Activated naive CD4-positive, alpha-beta T cell treated with anti-CD3 and anti-CD28 coated beads, Interleukin-2, amount 50 U/mL, for 72 hours (primary cell): ENCODE data around the gene SMYD3. TPM values are rescaled to one million over a fixed set of nuclear protein-coding genes. Genes with fewer than 3 reads are reported as not detected.
A peak's percentile ranks its signal among the peaks of the same experiment; 100 is the strongest.
"Not testable (repeated sequence)": the region's sequence is repeated elsewhere in the genome, so short reads cannot be mapped to it uniquely, and the experiment has no call there.

Experiments used
- ATAC-seq, 2 donors: fragments of 150-1000 bp; cut with Tn5 transposase; 2 replicates each; pipeline ENCODE4 v1.10.0; 2021; ENCODE audit warnings: mild to moderate bottlenecking in 2 of 2, moderate library complexity in 2 of 2
- DNase-seq, 2 donors: peaks; one replicate each; pipeline ENCODE4 v3.0.0; 2021 to 2022; ENCODE audit warnings: low spot score in 2 of 2
- H3K27ac Mint-ChIP-seq, 2 donors: one replicate each; pipeline ENCODE4 v1.8.0; 2022; ENCODE audit warnings: mild to moderate bottlenecking in 2 of 2, mixed read lengths in 2 of 2
- H3K36me3 Mint-ChIP-seq, 2 donors: one replicate each; pipeline ENCODE4 v1.8.0; 2022; ENCODE audit warnings: mixed read lengths in 2 of 2
- H3K9me3 Mint-ChIP-seq, 2 donors: one replicate each; pipeline ENCODE4 v1.8.0; 2022; ENCODE audit warnings: mixed read lengths in 2 of 2
- total RNA-seq, 2 donors: library from RNA; stranded (reverse); gene quantifications; one replicate each; pipeline ENCODE4 v1.2.3, GENCODE V29; 2022

SMYD3 gene
- total RNA-seq, 2 donors from 2014 or later: 18.5 to 30.1 TPM

DNA sequence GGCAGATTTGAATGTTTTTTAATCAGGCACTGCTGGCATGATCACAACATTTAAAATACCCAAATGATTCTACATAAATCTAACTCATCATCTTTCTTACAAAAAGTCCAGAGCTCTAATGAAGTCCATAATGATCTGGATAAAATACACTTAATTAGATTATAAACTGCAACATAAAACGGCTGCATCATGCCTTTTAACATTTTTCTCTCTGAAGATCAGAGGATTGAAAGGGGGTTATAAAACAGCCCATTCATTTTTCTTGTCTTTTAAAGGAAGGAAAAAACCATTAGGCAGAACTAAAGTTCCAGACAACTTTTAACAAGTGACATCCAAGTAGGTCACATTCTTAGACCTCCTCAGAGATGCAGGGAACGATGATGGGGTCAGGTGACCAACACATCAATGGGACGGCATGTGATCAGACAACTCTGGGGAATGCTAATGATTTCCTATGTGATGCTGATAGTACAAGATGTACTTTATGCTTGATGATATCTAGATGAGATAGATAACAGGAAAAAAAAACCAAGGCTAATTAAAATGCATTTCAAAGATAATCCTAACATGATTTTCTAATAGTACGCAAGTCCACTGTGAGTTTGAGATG is 455.1 kb downstream of the SMYD3 start:
- no peak for ATAC-seq
- DNase-seq: no peak
- Mint-ChIP-seq H3K27ac (no peak overlapping the region), H3K9me3 (peaks cover 0 to 7% of the 10 kb centered on the region in 2 donors), H3K36me3 (peaks cover 0 to 6% of the 10 kb centered on the region in 2 donors)

- Mint-ChIP-seq H3K27ac (no peak overlapping the region), H3K9me3 (peaks cover 0 to under 1% of the 10 kb centered on the region in 2 donors), H3K36me3 (peaks cover 0 to 6% of the 10 kb centered on the region in 2 donors)
- no peak for DNase-seq
- no peak for ATAC-seq
Measured at GRCh38 chr1:246048693-246049092, 458.4 kb downstream of the SMYD3 start.

- ATAC-seq (no peak), DNase-seq (no peak)
- H3K36me3 Mint-ChIP-seq: no peaks in the 10 kb centered on the region
- no peaks in the 10 kb centered on the region for H3K9me3 Mint-ChIP-seq
- no peak overlapping the region for H3K27ac Mint-ChIP-seq
Measured at GRCh38 chr1:246043556-246043955, 463.5 kb downstream of the SMYD3 start.

- ATAC-seq (no peak), DNase-seq (no peak)
- Mint-ChIP-seq H3K27ac (no peak overlapping the region), H3K36me3 (no peaks in the 10 kb centered on the region), H3K9me3 (no peaks in the 10 kb centered on the region)
Measured at GRCh38 chr1:246041360-246041759, 465.7 kb downstream of the SMYD3 start.

DNA sequence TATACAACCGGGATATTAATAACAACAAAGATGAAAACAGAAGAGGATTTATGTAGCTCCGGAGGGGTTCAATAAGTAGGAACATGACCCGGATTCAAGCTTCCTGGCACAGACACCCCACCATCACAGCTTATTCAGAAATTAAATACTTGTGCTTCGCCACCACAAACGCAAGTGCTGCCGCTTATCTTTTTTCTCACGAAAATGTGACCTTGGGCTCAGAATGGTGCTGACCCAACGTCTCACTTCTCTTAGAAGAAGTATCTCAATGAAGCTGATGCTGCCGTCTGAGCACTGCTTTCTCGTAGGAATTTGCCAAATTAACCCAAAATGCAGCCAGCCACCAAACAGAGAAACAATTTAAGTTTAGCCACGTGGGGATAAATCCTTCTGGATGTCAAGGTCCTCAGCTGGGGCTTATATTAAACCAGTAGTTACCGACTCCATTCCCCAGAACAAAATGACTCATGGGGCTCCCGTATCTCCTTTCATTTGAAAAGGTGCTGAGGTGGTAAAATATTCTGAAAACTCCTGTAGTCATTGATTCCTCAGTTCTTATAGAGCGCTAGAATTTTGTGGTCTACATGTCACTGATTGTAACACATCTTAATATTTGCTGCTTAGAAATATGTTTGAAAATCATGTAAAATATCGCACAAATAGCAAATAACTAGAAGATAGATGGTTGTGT is 466.7 kb downstream of the SMYD3 start:
- DNase-seq: no peak

DNA sequence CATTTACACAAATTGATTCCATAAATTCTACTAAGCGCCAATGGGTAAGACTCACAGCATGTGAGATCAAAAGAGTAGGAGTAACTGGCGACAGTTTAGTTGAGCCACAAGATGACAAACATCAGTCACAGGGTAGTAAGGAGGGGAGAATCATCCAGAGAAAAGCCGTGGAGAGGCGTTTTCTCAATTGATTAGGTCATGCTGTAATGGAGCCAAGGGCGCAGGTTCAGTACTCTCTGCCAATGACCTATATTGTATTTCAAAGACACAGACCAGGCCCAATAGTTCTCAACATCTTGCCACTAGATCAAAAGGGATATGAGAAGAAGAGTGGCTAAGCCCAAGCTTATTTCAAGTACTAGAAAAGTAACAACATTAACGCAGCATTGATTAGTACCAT is 467.5 kb downstream of the SMYD3 start:
- no peak overlapping the region for H3K27ac Mint-ChIP-seq
- H3K36me3 Mint-ChIP-seq: no peaks in the 10 kb centered on the region

More for the DNA sequence above, 466.7 kb downstream of the SMYD3 start:
- Mint-ChIP-seq H3K27ac (no peak overlapping the region), H3K9me3 (no peaks in the 10 kb centered on the region), H3K36me3 (no peaks in the 10 kb centered on the region)
- no peak for ATAC-seq

GRCh38 chr1:246037832-246038231 is 469.2 kb downstream of the SMYD3 start:
- H3K9me3 Mint-ChIP-seq: no peaks in the 10 kb centered on the region
- ATAC-seq: no peak
- no peak for DNase-seq
- no peaks in the 10 kb centered on the region for H3K36me3 Mint-ChIP-seq
- no peak overlapping the region for H3K27ac Mint-ChIP-seq

More for the DNA sequence above, 467.5 kb downstream of the SMYD3 start:
- ATAC-seq (no peak), DNase-seq (no peak)
- no peaks in the 10 kb centered on the region for H3K9me3 Mint-ChIP-seq

DNA sequence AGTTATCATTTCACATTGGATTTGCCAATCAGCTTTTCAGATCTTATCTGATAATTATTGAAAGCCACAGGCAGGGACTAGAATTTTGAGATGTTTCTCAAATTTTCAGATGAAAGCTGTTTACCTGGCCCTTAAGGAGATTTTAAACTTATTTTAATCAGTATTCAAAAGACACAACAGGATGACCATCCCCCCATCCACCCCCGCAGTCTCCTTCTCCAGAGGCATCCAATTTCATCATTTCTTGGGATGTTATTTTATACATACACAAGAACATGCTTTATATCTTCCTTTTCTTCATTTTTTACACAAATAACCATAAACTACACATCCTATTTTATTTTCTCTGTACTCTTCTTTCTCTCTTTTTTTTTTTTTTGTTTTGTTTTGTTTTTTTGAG is 470.9 kb downstream of the SMYD3 start:
- ATAC-seq: no peak
- H3K27ac Mint-ChIP-seq: no peak overlapping the region
- no peaks in the 10 kb centered on the region for H3K36me3 Mint-ChIP-seq
- no peaks in the 10 kb centered on the region for H3K9me3 Mint-ChIP-seq
- DNase-seq: no peak

GRCh38 chr1:246035060-246035541 is 472.0 kb downstream of the SMYD3 start:
- DNase-seq: no peak
- H3K27ac Mint-ChIP-seq: no peak overlapping the region

DNA sequence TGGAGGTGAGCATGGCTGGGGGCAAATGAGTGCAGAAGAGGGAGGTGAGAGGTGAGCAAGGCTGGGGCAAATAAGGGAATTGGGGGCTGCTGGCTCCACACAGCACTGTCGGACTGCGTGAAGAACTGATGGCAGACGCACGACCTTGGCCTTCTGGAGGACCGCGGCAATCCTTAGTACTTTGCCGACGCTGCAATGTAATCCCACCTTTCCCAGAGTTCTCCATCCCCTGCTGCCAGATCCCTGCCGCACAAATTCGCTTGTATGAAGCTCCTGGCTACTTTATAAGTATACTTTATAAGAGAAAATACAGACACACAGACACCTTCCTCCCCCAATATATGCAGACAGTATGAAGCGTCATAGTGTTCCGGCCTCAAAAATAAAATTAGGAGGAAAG is 472.4 kb downstream of the SMYD3 start:
- Mint-ChIP-seq H3K36me3 (no peaks in the 10 kb centered on the region), H3K9me3 (no peaks in the 10 kb centered on the region), H3K27ac (no peak overlapping the region)
- ATAC-seq (no peak), DNase-seq (no peak)

More at GRCh38 chr1:246035060-246035541, 472.0 kb downstream of the SMYD3 start:
- no peak for ATAC-seq
- Mint-ChIP-seq H3K36me3 (no peaks in the 10 kb centered on the region), H3K9me3 (no peaks in the 10 kb centered on the region)

DNA sequence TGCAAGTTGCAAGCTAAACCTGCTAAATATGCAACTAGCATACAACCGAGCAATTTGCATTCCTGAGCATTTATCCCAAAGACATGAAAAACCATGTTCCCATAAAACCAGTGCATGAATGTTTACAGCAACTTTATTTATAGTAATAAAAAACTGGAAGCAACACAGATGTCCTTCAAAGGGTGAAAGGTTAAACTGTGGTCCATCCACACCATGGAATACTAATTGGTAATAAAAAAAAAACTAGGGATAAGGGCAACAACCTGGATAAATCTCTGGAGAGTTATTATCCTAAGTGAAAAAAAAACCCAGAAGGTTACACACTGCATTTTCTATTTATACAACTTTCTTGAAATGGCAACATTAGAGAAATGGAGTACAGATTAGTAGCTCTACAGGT is 474.1 kb downstream of the SMYD3 start:
- DNase-seq (no peak), ATAC-seq (no peak)
- Mint-ChIP-seq H3K9me3 (peaks cover 0 to 5% of the 10 kb centered on the region in 2 donors), H3K36me3 (peaks cover 0 to 6% of the 10 kb centered on the region in 2 donors), H3K27ac (no peak overlapping the region)

DNA sequence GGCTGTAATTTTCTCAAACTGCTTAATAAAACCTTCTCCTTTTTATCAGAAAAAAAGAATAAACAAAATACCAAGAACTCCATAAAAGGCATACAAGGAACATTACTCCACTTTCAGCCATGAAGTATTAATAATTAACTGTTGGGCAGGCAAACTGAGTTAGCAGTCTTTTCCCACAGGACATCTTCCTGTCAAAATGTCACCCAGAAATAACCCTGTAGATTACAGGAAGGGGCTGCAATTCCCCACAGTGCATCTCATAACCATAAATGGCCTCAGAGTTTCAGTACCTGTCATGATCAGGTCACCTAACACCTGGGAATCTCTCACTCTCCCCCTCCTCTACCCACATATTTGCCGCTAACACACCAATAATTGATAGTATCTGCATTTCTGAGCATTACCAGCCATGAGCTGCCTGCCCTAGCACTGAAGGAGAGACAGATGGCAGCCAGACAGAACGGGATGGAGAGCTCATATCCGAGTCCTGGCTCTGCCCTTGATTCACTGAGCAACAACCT is 475.0 kb downstream of the SMYD3 start:
- Mint-ChIP-seq H3K9me3 (peaks cover 0 to 5% of the 10 kb centered on the region in 2 donors), H3K27ac (no peak overlapping the region), H3K36me3 (peaks cover 0 to 11% of the 10 kb centered on the region in 2 donors)
- no peak for ATAC-seq
- no peak for DNase-seq

DNA sequence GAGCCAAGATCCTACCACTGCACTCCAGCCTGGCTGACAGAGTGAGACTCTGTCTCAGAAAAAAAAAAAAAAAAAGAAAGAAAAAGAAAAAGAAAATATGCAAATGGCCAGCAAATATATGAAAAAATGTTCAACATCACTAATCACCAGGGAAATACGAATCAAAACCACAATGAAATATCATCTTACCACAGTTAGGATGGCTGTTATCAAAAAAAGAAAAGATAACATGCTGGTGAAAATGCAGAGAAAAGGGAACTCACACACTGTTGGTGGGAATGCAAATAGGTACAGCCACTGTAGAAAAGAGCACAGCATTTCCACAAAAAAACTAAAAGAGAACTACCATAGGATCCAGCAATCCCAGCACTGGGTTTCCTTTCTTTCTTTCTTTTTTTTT is 477.5 kb downstream of the SMYD3 start:
- ATAC-seq (no peak), DNase-seq (no peak)
- peaks cover 0 to 11% of the 10 kb centered on the region in 2 donors for H3K36me3 Mint-ChIP-seq
- peaks cover 0 to 5% of the 10 kb centered on the region in 2 donors for H3K9me3 Mint-ChIP-seq
- H3K27ac Mint-ChIP-seq: no peak overlapping the region

DNA sequence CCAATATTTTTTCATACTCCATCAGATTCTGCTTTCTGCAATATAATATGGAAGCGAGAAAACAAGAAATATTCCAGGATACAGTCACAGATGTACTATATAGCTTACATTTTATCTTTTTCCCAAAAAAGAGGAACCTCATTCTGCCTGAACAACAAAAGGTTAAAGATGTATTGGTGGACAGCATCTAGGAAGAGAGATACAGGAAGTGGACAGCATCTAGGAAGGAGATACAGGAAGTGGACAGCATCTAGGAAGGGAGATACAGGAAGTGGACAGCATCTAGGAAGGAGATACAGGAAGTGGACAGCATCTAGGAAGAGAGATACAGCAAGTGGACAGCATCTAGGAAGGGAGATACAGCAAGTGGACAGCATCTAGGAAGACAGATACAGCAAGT is 483.0 kb downstream of the SMYD3 start:
- H3K36me3 Mint-ChIP-seq: peaks cover 0 to 11% of the 10 kb centered on the region in 2 donors
- ATAC-seq, H3K9me3 Mint-ChIP-seq, DNase-seq: not testable (repeated sequence)
- peak overlapping the region in 1 of 2 donors; percentile 81 for H3K27ac Mint-ChIP-seq

- ATAC-seq (peak; percentile 26 to 65), DNase-seq (no peak)
- no peaks in the 10 kb centered on the region for H3K9me3 Mint-ChIP-seq
- H3K36me3 Mint-ChIP-seq: no peaks in the 10 kb centered on the region
- H3K27ac Mint-ChIP-seq: no peak overlapping the region
Measured at GRCh38 chr1:246020211-246020954, 486.7 kb downstream of the SMYD3 start.

DNA sequence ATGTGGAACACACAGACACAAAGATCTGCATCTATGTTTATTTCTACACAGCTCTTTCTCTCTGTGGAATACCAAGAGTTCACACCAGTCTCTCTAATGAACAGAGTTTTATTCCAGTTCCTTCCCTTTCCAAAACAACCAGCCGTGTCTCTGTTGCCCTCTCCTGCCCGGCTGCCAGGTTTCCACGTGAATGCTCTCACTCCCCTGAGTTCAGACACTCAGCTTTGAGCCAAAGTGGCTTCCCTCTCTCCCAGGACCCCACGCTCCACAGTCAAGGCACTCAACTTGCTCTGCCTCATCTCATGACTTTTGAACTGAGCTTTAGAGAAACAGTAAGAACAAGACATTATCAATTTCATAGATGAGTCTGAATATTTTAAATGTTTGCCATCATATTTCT is 488.9 kb downstream of the SMYD3 start:
- ATAC-seq: no peak
- Mint-ChIP-seq H3K9me3 (no peaks in the 10 kb centered on the region), H3K27ac (no peak overlapping the region), H3K36me3 (no peaks in the 10 kb centered on the region)
- no peak for DNase-seq

DNA sequence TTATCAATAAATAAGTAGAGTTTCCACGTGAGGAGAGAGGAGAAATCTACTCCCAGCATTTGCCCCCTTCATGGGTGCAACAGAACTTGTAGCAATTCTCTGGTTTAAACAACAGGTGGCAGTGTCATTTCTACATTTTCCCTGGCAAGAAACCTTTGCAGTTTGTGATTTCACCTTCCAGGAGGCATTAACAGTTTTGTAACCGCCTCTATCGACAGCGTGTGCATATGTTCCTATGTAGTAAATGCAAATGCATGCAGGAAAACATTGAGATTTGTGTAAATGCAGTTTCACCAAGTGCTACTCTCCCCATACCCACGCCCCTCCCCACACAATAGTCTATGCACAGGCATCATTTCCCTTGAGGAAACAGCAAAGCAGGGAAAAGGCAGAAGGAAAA is 494.7 kb downstream of the SMYD3 start:
- ATAC-seq (no peak), DNase-seq (no peak)
- no peak overlapping the region for H3K27ac Mint-ChIP-seq

More for the DNA sequence above, 494.7 kb downstream of the SMYD3 start:
- no peaks in the 10 kb centered on the region for H3K9me3 Mint-ChIP-seq
- H3K36me3 Mint-ChIP-seq: no peaks in the 10 kb centered on the region
